Measurements from ENCODE around the gene SPSB4.

Gene SPSB4

DNA sequence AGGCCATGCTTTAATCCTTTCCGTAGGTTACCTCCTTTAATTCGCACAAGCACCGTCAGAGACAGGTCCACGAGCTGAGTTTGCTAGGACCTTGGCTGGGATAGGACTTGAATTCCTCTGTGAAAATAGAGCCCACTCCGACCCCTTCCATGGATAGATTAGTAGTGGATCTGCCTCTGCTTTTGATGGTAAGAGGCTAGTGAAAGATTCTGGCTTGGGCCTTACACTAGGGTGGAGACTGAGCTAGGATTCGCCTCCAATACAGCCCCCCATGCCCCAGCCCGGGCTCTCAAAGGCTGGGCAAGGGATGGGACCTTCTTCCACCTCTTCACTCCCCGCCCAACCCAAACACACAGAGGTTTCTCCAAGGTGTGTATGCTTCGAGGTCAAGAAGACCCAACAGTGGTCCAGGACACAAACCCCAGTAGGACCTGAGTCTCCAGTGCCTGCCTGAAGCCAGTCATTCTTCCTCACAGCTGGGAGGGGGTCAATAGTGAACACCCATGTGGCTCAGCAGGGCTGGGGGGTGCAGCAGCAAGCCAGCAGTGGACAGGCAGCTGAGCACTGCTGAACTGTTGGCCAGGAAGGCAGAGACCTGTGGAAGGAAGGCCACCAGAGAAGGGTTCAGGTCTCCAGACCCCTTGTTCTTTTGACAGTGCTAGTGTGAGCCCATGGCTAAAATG is 75.7 kb downstream of the SPSB4 start:
- DNase-seq = no peak
- in situ Hi-C loops (cut with HindIII; ENCODE audit: low pct_ligation_motif_present, low pct_unique_long_range_greater_than_20kb, low sequenced_read_pairs) = no loop called here

DNA sequence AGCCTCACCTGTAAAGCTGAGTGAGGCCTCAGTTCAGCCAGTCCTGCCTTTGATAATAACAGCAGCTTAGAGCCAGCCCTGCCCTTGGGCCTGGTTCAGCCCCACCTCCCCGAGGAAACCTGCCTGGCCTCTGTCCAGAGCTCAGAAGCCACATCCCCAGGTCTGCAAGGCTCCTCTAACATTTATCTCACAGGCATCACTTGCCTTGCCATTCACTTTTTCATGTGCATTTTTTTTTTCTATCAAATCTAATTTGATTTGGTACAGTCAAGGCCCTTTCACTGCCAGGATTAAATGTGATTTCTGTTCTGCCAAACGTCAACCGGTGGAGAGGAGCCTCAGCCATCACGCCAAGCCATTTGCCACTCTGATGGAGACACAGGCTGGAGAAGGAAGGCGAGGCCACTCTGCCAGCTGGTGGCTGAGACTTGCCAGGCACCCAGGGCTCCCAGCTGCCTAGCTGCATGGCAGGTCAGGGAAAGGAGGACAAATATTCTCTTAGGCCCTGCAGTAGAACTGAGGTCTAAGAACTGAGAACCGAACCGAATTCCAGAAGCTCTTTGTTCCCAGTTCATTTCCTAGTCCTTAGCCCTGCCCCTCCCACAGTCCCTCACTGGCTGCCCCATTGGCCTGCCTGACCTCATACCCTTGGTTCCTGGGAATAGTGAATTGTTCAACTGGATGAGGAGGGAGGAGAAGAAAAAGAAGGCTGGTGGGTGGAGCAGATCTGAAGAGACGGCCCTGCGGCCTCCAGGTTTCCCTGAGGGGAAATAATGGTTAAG is 76.4 kb downstream of the SPSB4 start:
- in situ Hi-C loops (cut with HindIII; ENCODE audit: low pct_ligation_motif_present, low pct_unique_long_range_greater_than_20kb, low sequenced_read_pairs) = no loop called here
- no peak for DNase-seq

DNA sequence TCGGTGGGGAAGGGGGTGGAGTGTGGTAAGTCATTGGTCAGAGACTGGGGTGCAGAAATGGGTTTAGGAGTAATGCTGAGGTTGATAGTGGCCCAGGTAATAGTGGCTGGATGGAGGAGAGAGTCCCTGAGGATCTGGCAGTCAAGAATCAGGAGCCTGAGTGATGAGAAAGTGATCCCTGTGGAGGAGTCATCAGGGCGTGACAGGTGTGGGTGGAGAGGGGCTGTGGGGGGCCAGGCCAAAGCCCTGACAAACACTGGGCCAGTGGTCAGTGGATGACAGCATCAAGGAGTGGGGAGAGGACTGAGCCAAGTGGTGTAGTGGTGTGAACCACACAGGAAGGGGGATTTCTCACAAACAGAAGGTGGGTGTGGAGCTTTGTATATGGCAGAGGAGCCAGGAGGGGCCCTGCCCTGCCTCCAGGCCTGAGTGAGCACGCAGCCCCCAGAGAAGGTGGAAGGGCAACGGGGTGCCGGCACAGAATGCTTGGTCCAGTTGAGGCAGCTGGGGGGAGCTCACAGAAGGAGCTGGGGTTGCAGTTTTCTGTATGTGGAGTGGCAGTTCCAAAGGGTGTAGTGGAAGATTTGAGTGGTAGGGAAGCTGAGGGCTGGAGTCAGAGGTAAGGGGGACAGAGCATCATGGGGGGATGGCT is 77.1 kb downstream of the SPSB4 start:
- in situ Hi-C loops (cut with HindIII; ENCODE audit: low pct_ligation_motif_present, low pct_unique_long_range_greater_than_20kb, low sequenced_read_pairs) = no loop called here
- DNase-seq = no peak

DNA sequence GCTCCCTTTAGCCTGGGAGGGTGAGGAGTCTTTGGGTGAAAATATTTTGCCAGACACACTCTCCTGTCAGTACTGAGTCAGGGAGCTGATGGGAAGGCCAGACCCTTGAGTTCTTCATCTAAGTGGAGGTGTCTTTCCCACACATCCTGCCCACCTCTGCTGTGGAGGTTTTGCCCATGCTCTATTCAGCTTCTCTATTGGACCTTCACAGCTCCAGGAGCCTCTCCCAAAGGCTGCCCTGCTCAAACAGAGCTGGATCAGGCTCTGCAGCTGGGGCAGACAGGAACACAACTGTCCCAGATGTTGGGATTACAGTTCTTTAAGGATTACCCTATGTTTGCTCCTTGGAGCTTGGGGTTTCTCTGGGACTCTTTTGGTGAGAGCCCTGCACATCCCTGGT is 77.9 kb downstream of the SPSB4 start:
- DNase-seq = no peak
- in situ Hi-C loops (cut with HindIII; ENCODE audit: low pct_ligation_motif_present, low pct_unique_long_range_greater_than_20kb, low sequenced_read_pairs) = no loop called here

DNA sequence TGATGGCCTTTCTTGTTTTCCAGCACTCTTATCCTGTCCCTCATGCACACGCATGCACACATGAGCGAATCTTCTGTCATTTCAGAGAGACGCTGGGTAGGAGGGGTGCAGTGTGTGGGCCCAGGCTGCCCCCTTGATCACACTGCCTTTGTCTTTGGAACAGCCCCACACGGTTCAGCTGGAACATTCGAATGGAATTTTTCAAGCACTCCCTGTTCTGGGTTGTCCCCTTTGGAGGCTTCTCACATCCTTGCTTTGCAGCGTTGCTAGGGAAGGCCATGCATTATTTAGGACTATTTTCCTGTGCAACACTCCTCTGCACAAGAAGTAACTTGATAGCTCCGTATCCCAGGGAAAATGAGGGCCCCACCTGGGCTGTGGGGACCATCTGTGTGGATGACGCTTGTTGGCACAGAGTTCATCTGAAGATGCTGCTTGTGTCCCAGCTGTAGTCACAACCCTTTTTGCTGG is 78.4 kb downstream of the SPSB4 start:
- in situ Hi-C loops (cut with HindIII; ENCODE audit: low pct_ligation_motif_present, low pct_unique_long_range_greater_than_20kb, low sequenced_read_pairs) = no loop called here
- DNase-seq = no peak

DNA sequence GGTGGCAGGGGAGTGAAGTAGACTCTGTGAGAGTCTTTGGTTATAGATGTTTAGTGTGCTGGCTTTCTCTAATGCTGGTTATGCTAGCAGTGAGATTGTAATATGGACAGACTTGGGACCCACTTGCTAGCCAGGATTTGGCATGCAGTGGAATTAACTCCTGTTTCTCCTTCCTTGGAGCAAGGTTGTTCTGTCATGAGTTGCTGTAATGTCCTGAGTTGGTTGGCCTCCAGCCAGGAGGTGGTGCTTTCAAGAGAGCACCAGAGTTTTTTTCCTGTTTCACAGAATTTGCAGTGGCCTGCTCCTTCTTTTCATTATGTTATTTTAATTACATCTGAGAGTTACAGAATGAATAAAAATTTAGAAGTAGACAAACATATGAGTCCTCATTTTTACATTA is 92.4 kb downstream of the SPSB4 start:
- in situ Hi-C loops (cut with HindIII; ENCODE audit: low pct_ligation_motif_present, low pct_unique_long_range_greater_than_20kb, low sequenced_read_pairs) = no loop called here
- no peak for DNase-seq

DNA sequence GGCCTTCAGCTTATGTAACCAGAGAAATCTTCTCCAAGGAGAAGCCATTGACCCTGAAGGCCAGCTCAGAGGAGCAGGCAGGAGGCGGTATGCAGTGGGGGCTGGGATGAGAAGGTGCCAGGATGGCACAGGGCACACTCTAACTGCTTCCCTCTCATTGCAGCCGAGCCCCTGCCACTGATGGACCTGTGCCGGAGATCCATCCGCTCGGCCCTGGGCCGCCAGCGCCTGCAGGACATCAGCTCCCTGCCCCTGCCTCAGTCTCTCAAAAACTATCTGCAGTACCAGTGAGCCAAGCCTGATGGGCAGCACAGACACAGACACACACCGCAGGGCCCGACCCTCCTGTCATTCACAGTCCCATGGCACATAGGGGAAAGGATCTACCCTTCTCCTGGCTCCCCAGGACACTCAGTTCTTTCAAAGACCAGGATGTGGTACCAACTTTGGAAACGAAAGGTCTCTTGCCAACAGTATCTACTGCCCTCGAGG is 95.9 kb downstream of the SPSB4 start:
- DNase-seq = no peak

DNA sequence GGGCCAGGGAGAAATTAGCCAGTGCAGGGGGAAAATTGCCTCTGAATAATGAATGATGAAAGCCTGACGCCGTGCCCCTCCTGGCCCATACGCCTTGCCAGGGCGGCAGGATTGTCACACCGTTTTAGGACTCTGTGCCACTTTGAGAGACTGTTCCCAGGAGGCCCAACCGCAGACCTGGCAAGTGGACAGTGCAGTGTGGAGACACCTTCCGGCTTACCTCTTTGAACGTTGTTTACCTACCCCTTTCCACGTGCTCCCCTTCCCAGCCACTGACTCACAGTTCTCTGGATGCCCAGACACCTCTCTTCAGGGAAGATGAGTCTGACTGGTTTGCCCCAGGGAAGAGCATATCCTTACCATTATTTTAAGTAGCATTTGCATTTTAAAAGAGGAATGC is 96.5 kb downstream of the SPSB4 start:
- in situ Hi-C loops (cut with HindIII; ENCODE audit: low pct_ligation_motif_present, low pct_unique_long_range_greater_than_20kb, low sequenced_read_pairs) = no loop called here
- no peak for DNase-seq

More for the DNA sequence above, 95.9 kb downstream of the SPSB4 start:
- in situ Hi-C loops (cut with HindIII; ENCODE audit: low pct_ligation_motif_present, low pct_unique_long_range_greater_than_20kb, low sequenced_read_pairs) = no loop called here

DNA sequence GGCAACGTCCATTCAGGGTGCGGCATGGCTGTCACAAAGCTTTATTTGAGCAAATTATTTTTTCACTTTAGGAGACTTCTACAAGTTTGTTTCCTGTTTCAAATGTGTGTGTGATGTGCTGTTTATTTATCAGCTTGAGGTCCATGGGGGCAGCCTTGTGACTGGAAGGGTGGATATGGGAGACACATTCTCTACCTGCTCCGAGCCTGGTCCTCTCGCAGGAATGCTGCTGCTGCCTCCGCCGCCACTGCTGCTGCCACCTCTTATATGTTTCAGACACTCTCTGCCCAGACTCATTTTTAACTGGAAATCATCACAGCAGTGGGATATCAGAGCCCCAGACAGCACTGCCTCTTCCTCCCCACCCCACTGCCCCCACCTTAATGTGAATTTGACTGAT is 97.0 kb downstream of the SPSB4 start:
- no peak for DNase-seq
- in situ Hi-C loops (cut with HindIII; ENCODE audit: low pct_ligation_motif_present, low pct_unique_long_range_greater_than_20kb, low sequenced_read_pairs) = no loop called here

DNA sequence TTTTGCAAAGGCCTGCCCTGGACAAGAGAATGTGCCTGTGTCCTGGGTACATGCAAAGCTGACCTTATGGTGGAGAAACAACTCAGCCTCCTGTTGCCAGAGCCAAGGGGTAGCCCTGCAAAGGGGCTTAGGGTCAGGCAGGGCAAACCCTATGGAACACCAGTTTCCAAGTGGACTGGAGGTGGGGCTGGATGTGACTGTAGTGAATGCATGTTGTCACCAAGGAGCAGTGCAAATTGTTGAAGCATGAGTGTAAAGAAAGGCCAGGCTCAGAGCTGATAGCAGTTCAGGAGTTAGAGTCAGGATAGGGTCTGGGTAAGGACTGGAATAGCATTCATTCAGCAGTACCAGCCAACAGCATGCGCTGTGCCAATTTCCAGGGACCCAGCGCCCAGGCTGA is 97.6 kb downstream of the SPSB4 start:
- DNase-seq = no peak
- in situ Hi-C loops (cut with HindIII; ENCODE audit: low pct_ligation_motif_present, low pct_unique_long_range_greater_than_20kb, low sequenced_read_pairs) = no loop called here

DNA sequence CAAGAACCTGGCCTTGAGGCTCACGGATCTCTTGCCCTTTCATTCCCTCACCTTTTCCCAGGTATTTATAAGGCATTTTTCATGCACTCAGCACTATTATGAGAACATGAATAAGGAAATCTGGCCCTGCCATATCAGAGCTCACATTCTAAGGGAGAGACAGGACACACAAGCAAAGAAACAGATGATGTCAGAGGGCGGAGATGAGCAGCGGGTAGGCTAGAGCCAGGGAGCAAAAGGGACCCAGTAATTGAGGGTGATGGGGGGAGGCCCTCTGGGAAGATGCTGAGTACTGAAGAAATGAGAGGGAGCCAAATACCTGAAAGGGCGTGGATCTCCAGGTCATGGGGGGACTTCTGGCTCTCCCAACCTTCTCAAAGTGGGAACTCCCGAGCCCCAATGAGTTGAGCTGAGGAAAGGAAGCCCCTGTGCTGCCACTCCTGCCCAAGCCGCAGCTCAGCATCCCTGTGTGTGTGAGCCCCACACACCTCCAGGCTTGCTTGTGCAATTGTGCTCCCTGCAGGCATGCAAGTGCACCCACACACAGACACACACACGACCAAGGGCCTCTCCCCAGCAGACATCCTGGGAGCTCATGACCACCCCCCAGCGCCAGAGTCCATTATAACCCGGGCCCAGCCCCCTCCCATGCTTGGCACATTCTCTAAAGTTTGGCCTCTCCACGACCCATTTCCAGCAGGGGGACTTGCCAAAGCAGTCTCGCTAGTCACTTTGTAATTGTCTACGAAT is 99.1 kb downstream of the SPSB4 start:
- no peak for DNase-seq

DNA sequence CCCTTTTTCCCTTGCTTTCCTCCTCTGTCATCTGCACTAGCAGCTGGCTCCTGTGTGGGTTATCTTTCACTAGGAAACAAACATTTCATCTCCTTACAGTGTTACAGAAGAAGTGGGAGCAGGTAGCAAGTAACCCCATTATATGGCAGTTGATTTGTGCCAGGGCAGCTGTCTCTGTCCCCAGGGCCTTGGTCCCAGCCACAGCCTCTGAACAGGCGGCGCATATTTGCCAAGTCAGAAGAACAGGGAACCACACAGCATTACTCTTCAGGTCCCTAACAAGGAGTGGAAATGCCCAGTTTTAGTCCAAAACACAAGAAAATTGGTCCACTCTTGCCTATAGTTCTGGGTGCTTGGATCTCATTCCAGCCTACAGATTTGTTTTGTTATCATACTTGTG is 99.8 kb downstream of the SPSB4 start:
- in situ Hi-C loops (cut with HindIII; ENCODE audit: low pct_ligation_motif_present, low pct_unique_long_range_greater_than_20kb, low sequenced_read_pairs) = no loop called here
- no peak for DNase-seq

More for the DNA sequence above, 99.1 kb downstream of the SPSB4 start:
- in situ Hi-C loops (cut with HindIII; ENCODE audit: low pct_ligation_motif_present, low pct_unique_long_range_greater_than_20kb, low sequenced_read_pairs) = no loop called here

DNA sequence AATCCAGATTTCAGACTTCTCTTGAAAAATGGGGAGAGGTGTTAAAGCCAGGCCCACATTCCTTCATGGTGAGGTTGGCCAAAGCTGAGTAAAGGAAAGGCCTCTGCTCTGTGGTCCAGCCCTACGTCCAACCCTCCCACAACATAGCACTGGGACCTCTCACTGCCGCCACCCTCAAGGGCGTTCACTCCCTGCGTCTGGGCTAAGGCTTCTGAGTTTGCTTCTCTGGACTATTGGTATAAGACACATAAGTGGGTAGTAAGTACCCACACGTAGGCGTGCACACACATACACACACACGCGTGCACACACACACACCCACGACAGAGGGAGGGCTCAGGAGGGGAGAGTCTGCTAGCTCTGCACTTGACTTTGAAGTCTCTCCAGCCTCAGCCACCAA is 100.3 kb downstream of the SPSB4 start:
- DNase-seq = no peak
- in situ Hi-C loops (cut with HindIII; ENCODE audit: low pct_ligation_motif_present, low pct_unique_long_range_greater_than_20kb, low sequenced_read_pairs) = no loop called here

DNA sequence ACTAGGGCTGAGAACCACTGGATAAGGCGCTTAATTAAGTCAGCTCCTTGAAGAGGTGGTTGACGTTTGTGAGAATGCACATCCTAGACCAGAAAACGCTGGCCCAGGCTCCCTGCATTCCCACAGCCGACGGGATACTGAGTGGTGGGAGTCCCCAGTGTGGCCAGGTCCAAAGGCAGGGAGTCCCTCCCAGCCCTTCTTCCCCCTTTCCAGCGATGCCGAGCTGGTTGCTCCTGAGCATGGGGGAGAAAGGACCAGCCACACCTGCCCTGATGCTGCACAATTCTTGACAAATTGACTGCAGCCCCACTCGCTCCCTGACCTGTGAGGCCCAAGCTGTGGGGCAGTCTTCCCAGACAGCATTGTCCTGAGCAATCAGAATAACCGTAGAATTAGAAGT is 101.0 kb downstream of the SPSB4 start:
- DNase-seq = no peak
- in situ Hi-C loops (cut with HindIII; ENCODE audit: low pct_ligation_motif_present, low pct_unique_long_range_greater_than_20kb, low sequenced_read_pairs) = no loop called here

DNA sequence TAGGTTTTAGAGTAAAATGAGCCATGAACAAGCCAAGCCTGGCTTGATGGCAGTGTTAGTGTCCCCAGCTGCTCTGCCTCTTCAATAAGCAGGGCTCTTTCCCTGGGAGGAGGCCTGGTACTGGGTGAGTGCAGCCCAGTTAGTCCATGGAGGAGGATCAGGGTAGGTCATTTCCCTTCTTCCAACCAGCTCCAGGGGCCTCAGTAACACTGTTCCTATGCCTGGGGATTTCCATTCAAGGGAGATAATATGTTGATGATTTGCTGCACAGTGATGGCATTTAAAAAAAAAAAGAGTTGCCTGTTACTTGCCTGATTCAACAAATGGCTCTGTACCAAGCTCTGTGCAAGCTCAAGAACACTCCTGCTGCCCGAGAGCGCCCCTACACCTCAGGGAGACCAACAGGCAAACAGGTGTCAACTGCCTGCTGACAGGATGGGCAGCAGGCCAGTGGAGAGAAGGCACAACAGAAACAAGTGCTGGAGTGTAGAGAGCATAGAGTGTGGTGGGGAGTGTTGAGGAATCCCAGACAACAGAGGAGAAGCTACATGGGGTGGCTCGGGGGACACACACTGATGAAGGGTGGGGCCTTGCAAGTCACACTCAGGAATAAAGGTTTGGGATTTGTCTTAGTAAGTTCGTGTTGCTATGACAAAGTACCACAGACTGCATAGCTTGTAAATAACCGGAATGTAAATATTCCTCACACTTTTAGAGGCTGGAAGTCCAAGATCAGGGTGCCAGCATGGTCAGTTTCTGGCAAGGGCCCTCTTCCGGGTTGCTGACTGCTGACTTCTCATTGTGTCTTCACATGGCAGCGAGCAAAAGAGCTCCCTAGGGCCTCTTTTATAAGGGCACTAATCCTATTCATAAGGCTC is 101.9 kb downstream of the SPSB4 start:
- in situ Hi-C loops (cut with HindIII; ENCODE audit: low pct_ligation_motif_present, low pct_unique_long_range_greater_than_20kb, low sequenced_read_pairs) = no loop called here
- DNase-seq = no peak

DNA sequence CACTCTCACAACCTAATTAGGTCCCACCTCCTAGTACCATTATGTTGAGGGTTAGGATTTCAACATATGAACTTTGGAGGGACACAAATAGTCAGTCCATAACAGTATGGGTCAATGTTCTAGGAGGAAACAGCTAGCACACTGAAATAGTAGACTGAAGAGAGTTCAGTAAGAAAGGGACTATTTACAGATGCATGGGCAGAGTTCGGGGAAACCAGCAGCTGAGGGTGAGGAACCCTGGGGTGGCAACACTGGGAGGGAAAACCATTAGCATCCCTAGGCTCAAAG is 102.5 kb downstream of the SPSB4 start:
- no peak for DNase-seq
- in situ Hi-C loops (cut with HindIII; ENCODE audit: low pct_ligation_motif_present, low pct_unique_long_range_greater_than_20kb, low sequenced_read_pairs) = no loop called here

DNA sequence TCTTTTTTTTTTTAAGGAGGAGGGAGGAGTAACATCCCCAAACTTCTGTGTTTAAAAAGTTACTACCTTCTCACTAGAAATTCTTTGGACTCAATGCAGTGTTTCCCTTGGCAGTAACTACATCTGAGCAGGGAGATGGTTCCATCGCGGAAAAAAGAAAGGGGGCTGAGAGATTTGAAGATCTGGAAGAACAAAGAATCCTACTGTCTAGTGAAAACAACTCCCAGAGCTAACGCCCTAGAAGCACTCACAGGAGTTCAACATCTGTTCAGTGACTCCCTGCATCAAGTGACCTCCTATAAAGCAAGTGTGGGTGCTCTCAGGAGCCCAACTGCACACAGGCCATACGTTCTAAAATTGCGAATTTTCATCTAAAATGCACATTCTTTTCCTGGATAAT is 113.7 kb downstream of the SPSB4 start:
- in situ Hi-C loops (cut with HindIII; ENCODE audit: low pct_ligation_motif_present, low pct_unique_long_range_greater_than_20kb, low sequenced_read_pairs) = no loop called here
- no peak for DNase-seq

DNA sequence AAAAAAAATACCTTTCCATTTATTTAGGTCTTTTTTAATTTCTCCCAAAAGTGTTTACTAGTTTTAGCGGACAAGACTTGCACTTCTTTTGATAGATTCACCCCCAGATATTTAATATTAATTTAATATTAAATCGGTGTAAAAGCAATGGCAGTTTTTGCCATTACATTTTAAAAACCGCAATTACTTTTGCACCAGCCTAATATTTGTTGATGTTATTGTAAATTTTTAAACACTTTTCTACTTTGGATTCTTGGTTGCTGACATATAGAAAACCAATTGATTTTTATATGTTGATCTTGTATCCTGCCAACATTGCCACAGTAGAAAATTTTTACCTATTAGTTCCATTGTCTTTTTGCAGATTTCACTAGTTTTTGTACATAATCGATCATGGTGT is 116.5 kb downstream of the SPSB4 start:
- no peak for DNase-seq
- in situ Hi-C loops (cut with HindIII; ENCODE audit: low pct_ligation_motif_present, low pct_unique_long_range_greater_than_20kb, low sequenced_read_pairs) = no loop called here
